IMR-90 (cell line): Measurements from ENCODE around the gene DUSP7. TPM values are rescaled to one million over a fixed set of nuclear protein-coding genes. Genes with fewer than 3 reads are reported as not detected.
A peak's percentile ranks its signal among the peaks of the same experiment; 100 is the strongest.

Experiments
- ATAC-seq: fragments of 200-7000 bp; cut with Tn5 transposase; 2 replicates; pipeline ENCODE4 v1.9.1; 2020; ENCODE audit warnings: low read depth, mild to moderate bottlenecking, moderate library complexity
- BruUV-seq: library from RNA; stranded (reverse); fragments of 400-500 nt; replicated peaks from 2 replicates; lab custom pipeline; 2021; lab: Mats Ljungman, UMichigan
- CTCF ChIA-PET: fragments of 300-600 bp; formaldehyde crosslinking; extraction: SDS; loops from one replicate; lab custom pipeline; 2021; ENCODE audit warnings: antibody characterized with exemption; lab: Yijun Ruan, JAX
- POLR2A ChIA-PET: fragments of 300-600 bp; sonication (Branson Sonifier 250); formaldehyde crosslinking; loops from one replicate; lab custom pipeline; 2022; ENCODE audit warnings: antibody characterized with exemption; ENCODE audit not compliant: unreplicated experiment; lab: Charles Lee
- DNase-seq: peaks from one replicate; pipeline ENCODE4 v3.0.0; 2013
- H2AFZ ChIP-seq: replicated peaks from 2 replicates; pipeline ENCODE3; 2013; ENCODE audit warnings: low read length, mild to moderate bottlenecking; ENCODE audit not compliant: poor library complexity
- H2AK5ac ChIP-seq: 2 replicates; pipeline ENCODE4 v1.6.1; 2013; ENCODE audit warnings: low read depth, low read length, inconsistent platforms
- H2AK9ac ChIP-seq: replicated peaks from 2 replicates; pipeline ENCODE3; 2013; ENCODE audit warnings: mild to moderate bottlenecking, low read depth, low read length, moderate library complexity; ENCODE audit not compliant: poor library complexity
- H2BK120ac ChIP-seq: 2 replicates; pipeline ENCODE4 v1.6.1; 2013; ENCODE audit warnings: low read depth, low read length, inconsistent platforms
- H2BK15ac ChIP-seq: 3 replicates; pipeline ENCODE4 v1.6.1; 2013; ENCODE audit warnings: low read depth, low read length, inconsistent platforms
- H2BK20ac ChIP-seq: 2 replicates; pipeline ENCODE4 v1.6.1; 2013; ENCODE audit warnings: low read depth, mild to moderate bottlenecking, inconsistent platforms, low read length, moderate library complexity
- H2BK5ac ChIP-seq: 2 replicates; pipeline ENCODE4 v1.6.1; 2013; ENCODE audit warnings: mild to moderate bottlenecking, low read depth, low read length, inconsistent platforms; ENCODE audit not compliant: poor library complexity, severe bottlenecking
- H3K14ac ChIP-seq: replicated peaks from 2 replicates; pipeline ENCODE4 v1.6.1; 2013; ENCODE audit warnings: low read depth, low read length, inconsistent platforms
- H3K18ac ChIP-seq: 2 replicates; pipeline ENCODE4 v1.6.1; 2013; ENCODE audit warnings: low read depth, low read length, control low read depth
- H3K23ac ChIP-seq: 2 replicates; pipeline ENCODE4 v1.6.1; 2013; ENCODE audit warnings: low read depth, low read length, inconsistent platforms
- H3K27ac ChIP-seq: 2 replicates; pipeline ENCODE4 v1.5.1; 2013; ENCODE audit warnings: mild to moderate bottlenecking, control low read depth, low read length; ENCODE audit not compliant: insufficient read depth
- H3K27me3 ChIP-seq: 2 replicates; pipeline ENCODE4 v1.6.1; 2013; ENCODE audit warnings: low read length; ENCODE audit not compliant: control insufficient read depth, insufficient read depth
- H3K36me3 ChIP-seq: 2 replicates; pipeline ENCODE4 v1.6.1; 2013; ENCODE audit warnings: low read length, mixed read lengths; ENCODE audit not compliant: control insufficient read depth, insufficient read depth
- H3K4ac ChIP-seq: 2 replicates; pipeline ENCODE4 v1.6.1; 2013; ENCODE audit warnings: low read depth, low read length, inconsistent platforms
- H3K4me1 ChIP-seq: 2 replicates; pipeline ENCODE4 v1.6.1; 2013; ENCODE audit warnings: low read length, mixed read lengths; ENCODE audit not compliant: control insufficient read depth, insufficient read depth
- H3K4me2 ChIP-seq: 2 replicates; pipeline ENCODE4 v1.6.1; 2013; ENCODE audit warnings: low read depth, mild to moderate bottlenecking, control low read depth, low read length, moderate library complexity
- H3K4me3 ChIP-seq: 2 replicates; pipeline ENCODE4 v1.5.1; 2013; ENCODE audit warnings: low read depth, mild to moderate bottlenecking, control low read depth, low read length, moderate library complexity; ENCODE audit not compliant: insufficient read depth
- H3K56ac ChIP-seq: 2 replicates; pipeline ENCODE4 v1.6.1; 2013; ENCODE audit warnings: low read length, inconsistent platforms; ENCODE audit not compliant: insufficient read depth; ENCODE audit errors: extremely low read depth
- H3K79me1 ChIP-seq, 2 experiments: 2 replicates each; pipeline ENCODE4 v1.6.1; 2013; ENCODE audit warnings: low read length in 2 of 2, inconsistent platforms in 1 of 2, low read depth in 1 of 2
- H3K9ac ChIP-seq: 2 replicates; pipeline ENCODE4 v1.6.1; 2013; ENCODE audit warnings: low read depth, low read length, control low read depth
- H3K9me1 ChIP-seq: 2 replicates; pipeline ENCODE4 v1.6.1; 2013; ENCODE audit warnings: low read length, inconsistent platforms; ENCODE audit not compliant: insufficient read depth
- H3K9me3 ChIP-seq: 2 replicates; pipeline ENCODE4 v1.6.1; 2013; ENCODE audit warnings: low read length; ENCODE audit not compliant: control insufficient read depth, insufficient read depth
- H4K20me1 ChIP-seq: 2 replicates; pipeline ENCODE4 v1.6.1; 2013; ENCODE audit warnings: low read length, inconsistent platforms; ENCODE audit not compliant: insufficient read depth
- H4K5ac ChIP-seq: 2 replicates; pipeline ENCODE4 v1.6.1; 2013; ENCODE audit warnings: mild to moderate bottlenecking, low read depth, low read length, control low read depth
- H4K8ac ChIP-seq, 2 experiments: 2 replicates each; pipeline ENCODE4 v1.6.1; 2013; ENCODE audit warnings: low read depth in 2 of 2, low read length in 2 of 2, control low read depth in 1 of 2, inconsistent platforms in 1 of 2
- H4K91ac ChIP-seq: 2 replicates; pipeline ENCODE4 v1.6.1; 2013; ENCODE audit warnings: low read depth, low read length, inconsistent platforms; ENCODE audit not compliant: insufficient read depth
- FOS ChIP-seq: fragments of 150-350 bp; IDR thresholded peaks from 2 replicates; pipeline ENCODE4 v1.6.1; 2016; ENCODE audit warnings: low read depth, low read length
- RAD21 ChIP-seq: IDR thresholded peaks from 2 replicates; pipeline ENCODE4 v1.6.1; 2012; ENCODE audit warnings: low read length, improper control_type of control experiment
- RFX5 ChIP-seq: IDR thresholded peaks from 2 replicates; pipeline ENCODE4 v1.8.0; 2012; ENCODE audit warnings: low read depth, mild to moderate bottlenecking, low read length, moderate library complexity
- WGBS, 2 experiments: methylation state at CpG; one replicate each; pipeline versions ENCODE4 v1.1.5 to v1.1.7; 2013; ENCODE audit warnings: missing lambda C conversion rate in 2 of 2; ENCODE audit not compliant: insufficient read length in 1 of 2; ENCODE audit errors: extremely low coverage in 2 of 2; 5-methylcytosine and 5-hydroxymethylcytosine counted together
- dilution Hi-C: fragments of 300-500 bp; cut with HindIII; formaldehyde crosslinking; loops from one replicate; pipeline ENCODE4 v1.14.3; 2018; ENCODE audit warnings: low sequenced_read_pairs; ENCODE audit not compliant: unreplicated experiment
- in situ Hi-C: fragments of 300-500 bp; cut with MboI; formaldehyde crosslinking; loops from 3 replicates; pipeline ENCODE4 v1.14.3; 2019; ENCODE audit warnings: low sequenced_read_pairs, inconsistent platforms, mixed read lengths
- intact Hi-C: fragments of 100-400 bp; cut with micrococcal nuclease; formaldehyde crosslinking; loops from 2 replicates; pipeline ENCODE4 v1.10.0; 2022
- polyA plus RNA-seq, 3 experiments: library from polyadenylated mRNA; depleted of rRNA; stranded (reverse); fragments of >200 nt; gene quantifications; 2 replicates each; pipeline ENCODE4 v1.2.3, GENCODE V29; 2012; ENCODE audit warnings: low replicate concordance in 1 of 3
- total RNA-seq: library from RNA; depleted of rRNA; stranded (reverse); fragments of >200 nt; gene quantifications from 2 replicates; pipeline ENCODE4 v1.2.3, GENCODE V29; 2012

Gene DUSP7
- total and polyA plus RNA-seq, 2 of the 4 experiments (the other 2 are of a cell fraction): 9.3 to 24.0 TPM

GRCh38 chr3:52053307-52054304, 2.8 kb downstream of the DUSP7 start:
- ATAC-seq: no peak
- peak overlapping the region; percentile 48; the same call in 1 of the 2 replicates for H3K9ac ChIP-seq

More at GRCh38 chr3:52053307-52054304, 2.8 kb downstream of the DUSP7 start:
- Histone ChIP-seq H2BK5ac (peak overlapping the region; percentile 64), H3K23ac (peak overlapping the region; percentile 55), H4K8ac (peak overlapping the region in 1 of 2 experiments; percentile 70; a peak in 3 of 4 replicates), H2AK5ac (peak overlapping the region; percentile 91), H3K18ac (no peak overlapping the region), H2BK15ac (peak overlapping the region; percentile 49; the same call in 2 of the 3 replicates), H3K56ac (0 out of 2 replicates have a peak overlapping the region, but pooled peaks have one; percentile 12), H3K79me1 (peaks cover 6 to 70% of the 10 kb centered on the region in 2 experiments; a peak in 3 of 4 replicates), H2BK120ac (peak overlapping the region; percentile 52), H2BK20ac (peak overlapping the region; percentile 47; the same call in 1 of the 2 replicates), H3K27me3 (no peaks in the 10 kb centered on the region), H3K4me3 (no peak overlapping the region), H4K20me1 (peaks cover 11% of the 10 kb centered on the region; the same call in 1 of the 2 replicates), H3K9me3 (no peaks in the 10 kb centered on the region), H4K91ac (peak overlapping the region; percentile 84), H3K4ac (peak overlapping the region; percentile 91), H3K27ac (peak overlapping the region; percentile 70), H2AFZ (peak overlapping the region; percentile 84), H3K4me2 (peak overlapping the region; percentile 60), H3K9me1 (peaks cover 14% of the 10 kb centered on the region; the same call in 1 of the 2 replicates), H3K14ac (peak overlapping the region; percentile 71; the same call in 1 of the 2 replicates), H4K5ac (peak overlapping the region; percentile 38; the same call in 1 of the 2 replicates), H3K36me3 (peaks cover 30% of the 10 kb centered on the region), H2AK9ac (peak overlapping the region; percentile 86), H3K4me1 (peaks cover 27% of the 10 kb centered on the region)
- 78% methylated on average over 13 of the region's 31 CpGs; no CpG with 5 or more reads in 1 of the 2 experiments for WGBS, 2 experiments
- peak; percentile 29 for DNase-seq
- intact Hi-C loops (loop anchor here (1.0 kb wide), 1 partner anchor 49 kb away; no protein-coding TSS in a partner anchor), in situ Hi-C loops (no loop called here), dilution Hi-C loops (no loop called here)
- CTCF ChIA-PET: interaction anchor here (0.6 to 4.1 kb wide), 6 partner anchors 12 to 166 kb away, joined by 3 to 28 read pairs (median 4); no protein-coding TSS in a partner anchor
- no TSS peak for BruUV-seq
- POLR2A ChIA-PET: no interaction called here
- TF ChIP-seq RFX5 (no peak), FOS (no peak), RAD21 (peak; percentile 31; the same call in 1 of the 2 replicates)
